ENCODE measurements around the gene SWSAP1.

SWSAP1 gene

GRCh38 chr19:11421371-11422098 is 47.1 kb downstream of the SWSAP1 start:
- TF ChIP-seq ZNF274 (IDR thresholded peaks at IDR 0.05; ENCODE audit: low read depth, low read length): no peak

GRCh38 chr19:11422163-11423065 is 47.9 kb downstream of the SWSAP1 start:
- no peak for TF ChIP-seq ZNF274 (IDR thresholded peaks at IDR 0.05; ENCODE audit: low read depth, low read length)
- no peak overlapping the region; the same call in 1 of the 2 replicates for H3K4me3 ChIP-seq (ENCODE audit: low read length)

More at GRCh38 chr19:11421371-11422098, 47.1 kb downstream of the SWSAP1 start:
- H3K4me3 ChIP-seq (ENCODE audit: low read length): no peak overlapping the region; the same call in 1 of the 2 replicates

GRCh38 chr19:11423164-11423790 is 48.8 kb downstream of the SWSAP1 start:
- no peak overlapping the region for H3K4me3 ChIP-seq (ENCODE audit: low read length)
- no peak for TF ChIP-seq ZNF274 (IDR thresholded peaks at IDR 0.05; ENCODE audit: low read depth, low read length)

- TF ChIP-seq ZNF274 (IDR thresholded peaks at IDR 0.05; ENCODE audit: low read depth, low read length): no peak
- no peak overlapping the region for H3K4me3 ChIP-seq (ENCODE audit: low read length)
Observed at GRCh38 chr19:11423791-11424181, 49.3 kb downstream of the SWSAP1 start.
